Measurements from ENCODE around the gene UGT2A2.
"Not testable (repeated sequence)": the region's sequence is repeated elsewhere in the genome, so short reads cannot be mapped to it uniquely, and the experiment has no call there.

The UGT2A2 gene

GRCh38 chr4:69639542-69639941 is at the start of gene UGT2A2:
Gene UGT2A2 (minus strand): TSS chr4:69639642. CDS start chr4:69639640, 2 bp downstream.
- DNase-seq (ENCODE audit: low read depth), result no peak

- no peak for DNase-seq (ENCODE audit: low read depth)
These were observed 45.4 kb upstream of the UGT2A2 start for GRCh38 chr4:69684804-69685203.

GRCh38 chr4:69668680-69669079 is 29.2 kb upstream of the UGT2A2 start:
- no peak for DNase-seq (ENCODE audit: low read depth)

GRCh38 chr4:69664009-69664408 is 24.6 kb upstream of the UGT2A2 start:
- not testable (repeated sequence) for DNase-seq (ENCODE audit: low read depth)

- not testable (repeated sequence) for DNase-seq (ENCODE audit: low read depth)
These were observed 21.8 kb upstream of the UGT2A2 start for GRCh38 chr4:69661130-69661803.

- DNase-seq (ENCODE audit: low read depth), result no peak
These were observed 18.7 kb upstream of the UGT2A2 start for GRCh38 chr4:69658133-69658532.

GRCh38 chr4:69656653-69657158 is 17.3 kb upstream of the UGT2A2 start:
- DNase-seq (ENCODE audit: low read depth), result no peak

GRCh38 chr4:69653147-69653546 is 13.7 kb upstream of the UGT2A2 start, which contains the start of gene UGT2A1:
Gene UGT2A1 (minus strand): TSS chr4:69653247. CDS start chr4:69647644, 5,603 bp downstream.
- DNase-seq (ENCODE audit: low read depth), result no peak

GRCh38 chr4:69650872-69651271 is 11.4 kb upstream of the UGT2A2 start:
- DNase-seq (ENCODE audit: low read depth), result no peak

- DNase-seq (ENCODE audit: low read depth), result no peak
These were observed 10.2 kb upstream of the UGT2A2 start for GRCh38 chr4:69649629-69650028.

GRCh38 chr4:69649207-69649606 is 9.8 kb upstream of the UGT2A2 start:
- DNase-seq (ENCODE audit: low read depth), result no peak

- no peak for DNase-seq (ENCODE audit: low read depth)
These were observed 3.5 kb upstream of the UGT2A2 start for GRCh38 chr4:69642961-69643360.

- DNase-seq (ENCODE audit: low read depth), result no peak
These were observed 847 bp upstream of the UGT2A2 start for GRCh38 chr4:69640289-69640688.

GRCh38 chr4:69617083-69617694 is 22.3 kb downstream of the UGT2A2 start:
- no peak for DNase-seq (ENCODE audit: low read depth)

- DNase-seq (ENCODE audit: low read depth), result no peak
These were observed 29.0 kb downstream of the UGT2A2 start for GRCh38 chr4:69610484-69610883.

GRCh38 chr4:69601065-69601464 is 38.4 kb downstream of the UGT2A2 start:
- no peak for DNase-seq (ENCODE audit: low read depth)

- DNase-seq (ENCODE audit: low read depth), result no peak
These were observed 39.4 kb downstream of the UGT2A2 start for GRCh38 chr4:69600013-69600412.

- no peak for DNase-seq (ENCODE audit: low read depth)
These were observed 45.1 kb downstream of the UGT2A2 start for GRCh38 chr4:69594382-69594781.

GRCh38 chr4:69591364-69591763 is 48.1 kb downstream of the UGT2A2 start:
- no peak for DNase-seq (ENCODE audit: low read depth)

GRCh38 chr4:69589884-69590283 is 49.6 kb downstream of the UGT2A2 start:
- no peak for DNase-seq (ENCODE audit: low read depth)

- DNase-seq (ENCODE audit: low read depth), result no peak
These were observed 55.3 kb downstream of the UGT2A2 start for GRCh38 chr4:69584135-69584534.

- DNase-seq (ENCODE audit: low read depth), result no peak
These were observed 55.9 kb downstream of the UGT2A2 start for GRCh38 chr4:69583543-69583942.

- DNase-seq (ENCODE audit: low read depth), result no peak
These were observed 62.2 kb downstream of the UGT2A2 start for GRCh38 chr4:69577245-69577644.
